Osteoblast (primary cell): ENCODE measurements around the gene ANO6. TPM values are rescaled to one million over a fixed set of nuclear protein-coding genes. Genes with fewer than 3 reads are reported as not detected.

Source experiments
- DNase-seq: peaks from one replicate; pipeline ENCODE4 v3.0.0; 2011; ENCODE audit warnings: low spot score, mixed read lengths; ENCODE audit not compliant: insufficient read length; ENCODE audit errors: missing footprints
- H2AFZ ChIP-seq: 2 replicates; pipeline ENCODE4 v1.6.0; 2011; ENCODE audit warnings: mild to moderate bottlenecking, low read length
- H3K27ac ChIP-seq: 2 replicates; pipeline ENCODE4 v1.5.1; 2011; ENCODE audit warnings: mild to moderate bottlenecking, low read depth, low read length, moderate library complexity
- H3K27me3 ChIP-seq: 2 replicates; pipeline ENCODE4 v1.6.0; 2012; ENCODE audit warnings: mild to moderate bottlenecking, control low read depth, inconsistent platforms, low read length, moderate library complexity; ENCODE audit not compliant: insufficient read depth
- H3K36me3 ChIP-seq: 2 replicates; pipeline ENCODE4 v1.5.1; 2011; ENCODE audit warnings: mild to moderate bottlenecking, low read length, control low read depth, moderate library complexity; ENCODE audit not compliant: insufficient read depth
- H3K4me1 ChIP-seq: 2 replicates; pipeline ENCODE4 v1.5.1; 2011; ENCODE audit warnings: mild to moderate bottlenecking, low read length, control low read depth, moderate library complexity; ENCODE audit not compliant: insufficient read depth
- H3K4me2 ChIP-seq: 2 replicates; pipeline ENCODE4 v1.6.0; 2011; ENCODE audit warnings: mild to moderate bottlenecking, low read length; ENCODE audit not compliant: insufficient read depth
- H3K4me3 ChIP-seq: fragments of 200-600 bp; sonication (generic); 3 replicates; pipeline ENCODE4 v1.5.1; 2012; ENCODE audit warnings: mild to moderate bottlenecking, low read length, inconsistent platforms; ENCODE audit not compliant: insufficient read depth
- H3K79me2 ChIP-seq: 2 replicates; pipeline ENCODE4 v1.6.0; 2012; ENCODE audit warnings: mild to moderate bottlenecking, low read length, control low read depth, inconsistent platforms; ENCODE audit not compliant: insufficient read depth
- H3K9me3 ChIP-seq: 2 replicates; pipeline ENCODE4 v1.5.1; 2011; ENCODE audit warnings: low read depth, low read length, control low read depth
- H4K20me1 ChIP-seq: 2 replicates; pipeline ENCODE4 v1.6.0; 2012; ENCODE audit warnings: mild to moderate bottlenecking, low read length, control low read depth; ENCODE audit not compliant: insufficient read depth
- CTCF ChIP-seq: IDR thresholded peaks from 2 replicates; pipeline ENCODE4 v1.5.1; 2011; ENCODE audit warnings: mild to moderate bottlenecking, low read depth, low read length, moderate library complexity; ENCODE audit errors: extremely low read depth
- total RNA-seq: library from RNA; depleted of rRNA; stranded (reverse); fragments of >200 nt; gene quantifications from 2 replicates; pipeline ENCODE4 v1.2.3, GENCODE V29; 2012

ANO6 gene
- total RNA-seq, 1 donor = 49.9 TPM

DNA sequence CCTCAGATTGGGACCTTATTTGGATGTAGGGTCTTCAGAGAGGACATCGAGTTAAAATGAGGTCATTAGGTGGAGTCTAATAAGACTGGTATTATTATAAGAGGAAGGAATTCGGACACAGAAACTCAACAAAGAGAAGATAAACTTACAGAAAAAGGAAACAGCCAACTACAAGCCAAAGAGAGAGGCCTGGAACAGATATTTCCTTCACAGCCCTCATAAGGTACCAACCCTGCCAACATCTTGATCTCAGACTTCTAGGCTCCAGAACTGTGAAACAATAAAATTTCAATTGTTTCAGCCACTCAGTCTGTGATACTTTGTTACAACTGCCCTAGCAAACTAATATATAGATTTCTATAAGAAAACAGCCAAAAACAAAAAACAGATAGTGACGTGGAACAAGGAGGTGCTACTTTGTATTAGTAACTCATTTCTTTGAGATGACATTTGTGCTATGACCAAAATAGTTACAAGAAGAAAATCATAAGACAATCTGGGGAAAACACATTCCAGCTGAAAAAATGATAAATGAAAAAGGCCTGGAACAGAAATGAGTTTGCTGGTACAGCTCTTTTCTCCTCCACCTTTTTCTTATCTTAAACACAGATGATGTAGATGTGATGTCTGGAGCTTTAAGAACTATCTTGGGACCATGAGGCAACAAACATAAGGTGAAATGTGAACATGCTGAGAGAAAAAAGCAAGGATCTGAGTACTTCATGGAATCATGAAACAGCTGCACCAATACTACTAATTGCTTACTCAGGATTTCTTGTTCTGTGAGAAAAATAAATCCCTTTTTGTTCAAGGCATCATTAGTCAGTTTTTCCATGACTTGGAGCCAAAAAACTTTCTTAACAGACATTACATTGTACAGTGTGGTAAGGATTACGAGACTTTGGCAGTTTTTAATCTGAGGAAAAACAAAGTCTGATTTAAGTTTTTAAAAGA, 243.2 kb downstream of the ANO6 start:
- Histone ChIP-seq H3K4me3 (no peak overlapping the region), H3K27ac (no peak overlapping the region), H3K9me3 (no peaks in the 10 kb centered on the region), H2AFZ (no peak overlapping the region), H4K20me1 (no peaks in the 10 kb centered on the region), H3K27me3 (no peaks in the 10 kb centered on the region), H3K4me2 (no peak overlapping the region), H3K79me2 (no peaks in the 10 kb centered on the region), H3K4me1 (no peaks in the 10 kb centered on the region), H3K36me3 (no peaks in the 10 kb centered on the region)
- DNase-seq = peak; percentile 30
- TF ChIP-seq CTCF = no peak

- TF ChIP-seq CTCF = no peak
Observed at GRCh38 chr12:45462506-45462905, 246.6 kb downstream of the ANO6 start.

DNA sequence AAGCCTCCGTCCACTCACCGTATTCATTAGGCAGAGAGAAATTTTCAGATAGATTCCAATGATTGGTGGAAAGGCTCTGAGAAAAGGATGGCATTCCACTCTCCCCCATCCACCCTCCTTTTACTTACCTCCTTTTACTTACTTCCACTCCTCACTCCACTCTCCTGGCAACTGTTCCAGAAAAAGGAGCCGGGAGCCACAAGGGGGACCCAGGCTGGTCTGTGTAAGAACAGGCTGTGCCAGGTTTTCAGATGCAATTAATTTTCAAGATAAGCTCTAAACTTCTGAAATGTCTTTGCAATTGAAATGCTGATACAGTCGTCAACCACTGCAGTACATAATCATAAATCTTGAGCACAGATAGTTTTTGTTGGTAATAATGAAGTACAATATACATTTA, 248.8 kb downstream of the ANO6 start:
- no peak for TF ChIP-seq CTCF
- H3K9me3 ChIP-seq = no peaks in the 10 kb centered on the region
- H3K36me3 ChIP-seq = no peaks in the 10 kb centered on the region
- no peaks in the 10 kb centered on the region for H3K79me2 ChIP-seq
- no peak overlapping the region for H3K27ac ChIP-seq
- no peaks in the 10 kb centered on the region for H4K20me1 ChIP-seq
- no peak overlapping the region for H2AFZ ChIP-seq
- H3K4me3 ChIP-seq = no peak overlapping the region
- H3K4me2 ChIP-seq = no peak overlapping the region
- DNase-seq = no peak
- peaks cover 4% of the 10 kb centered on the region for H3K27me3 ChIP-seq
- no peaks in the 10 kb centered on the region for H3K4me1 ChIP-seq

More at GRCh38 chr12:45462506-45462905, 246.6 kb downstream of the ANO6 start:
- peaks cover 4% of the 10 kb centered on the region for H3K27me3 ChIP-seq
- no peaks in the 10 kb centered on the region for H3K36me3 ChIP-seq
- no peaks in the 10 kb centered on the region for H4K20me1 ChIP-seq
- no peak overlapping the region for H3K4me2 ChIP-seq
- no peak overlapping the region for H3K27ac ChIP-seq
- no peak overlapping the region for H3K4me3 ChIP-seq
- no peaks in the 10 kb centered on the region for H3K9me3 ChIP-seq
- no peaks in the 10 kb centered on the region for H3K4me1 ChIP-seq
- H2AFZ ChIP-seq = no peak overlapping the region
- no peak for DNase-seq
- H3K79me2 ChIP-seq = no peaks in the 10 kb centered on the region
